ENCODE results near the gene ANKRD29. TPM values are rescaled to one million over a fixed set of nuclear protein-coding genes. Genes with fewer than 3 reads are reported as not detected.

ANKRD29 gene
- polyA plus RNA-seq, 1 donor (not counting 4 experiments of a cell fraction or from before 2014, with no cell fraction given) = 3.7 TPM

GRCh38 chr18:23572012-23572411 is 90.7 kb downstream of the ANKRD29 start:
- no peak overlapping the region for H3K4me2 ChIP-seq (ENCODE audit: control insufficient read depth, extremely low read depth, insufficient read depth, low read depth, low read length)
- peaks cover 13% of the 10 kb centered on the region for H4K20me1 ChIP-seq (ENCODE audit: control insufficient read depth, extremely low read depth, insufficient read depth, low read length)
- FAIRE-seq (no peak), DNase-seq (ENCODE audit: low read depth, low spot score) (no peak)
- peaks cover 10% of the 10 kb centered on the region for H3K4me1 ChIP-seq (ENCODE audit: control insufficient read depth, extremely low read depth, insufficient read depth, low read length)
- H3K79me2 ChIP-seq (ENCODE audit: control insufficient read depth, insufficient read depth, low read length) = peaks cover 33% of the 10 kb centered on the region
- H3K4me3 ChIP-seq (ENCODE audit: control insufficient read depth in 2 of 3, extremely low read depth in 1 of 3, insufficient read depth in 2 of 3, low read depth in 1 of 3, low read length in 3 of 3) = no peak overlapping the region
- TF ChIP-seq CTCF (optimal IDR thresholded peaks at IDR 0.05 in 1 of 3, IDR thresholded peaks at IDR 0.05 in 1 of 3, conservative IDR thresholded peaks at IDR 0.05 in 1 of 3; ENCODE audit: extremely low read depth in 1 of 3, insufficient read depth in 2 of 3, low read length in 3 of 3) (no peak), EZH2 (IDR thresholded peaks at IDR 0.05; ENCODE audit: low read length) (no peak)
- dilution Hi-C loops (cut with MboI; ENCODE audit: extremely low pct_ligation_motif_present, low sequenced_read_pairs) = no loop called here
- H3K36me3 ChIP-seq (ENCODE audit: control insufficient read depth in 2 of 2, extremely low read depth in 1 of 2, insufficient read depth in 2 of 2, low read length in 2 of 2) = peaks cover 29 to 51% of the 10 kb centered on the region in 2 experiments
- no peaks in the 10 kb centered on the region for H3K9me1 ChIP-seq (ENCODE audit: control insufficient read depth, extremely low read depth, insufficient read depth, low read length)
- H3K27ac ChIP-seq (ENCODE audit: control insufficient read depth, insufficient read depth, low read length) = no peak overlapping the region
- no peaks in the 10 kb centered on the region for H3K9me3 ChIP-seq (ENCODE audit: control insufficient read depth, low read depth, low read length)
- no peak overlapping the region for H3K9ac ChIP-seq (ENCODE audit: control insufficient read depth, extremely low read depth, insufficient read depth, low read length)
- H2AFZ ChIP-seq (ENCODE audit: control insufficient read depth, low read length) = no peak overlapping the region
- no peaks in the 10 kb centered on the region for H3K27me3 ChIP-seq (ENCODE audit: control insufficient read depth, extremely low read depth, insufficient read depth, low read length)

GRCh38 chr18:23570912-23571504 is 91.7 kb downstream of the ANKRD29 start:
- no peak overlapping the region for H2AFZ ChIP-seq (ENCODE audit: control insufficient read depth, low read length)
- peaks cover 14% of the 10 kb centered on the region for H3K4me1 ChIP-seq (ENCODE audit: control insufficient read depth, extremely low read depth, insufficient read depth, low read length)
- dilution Hi-C loops (cut with MboI; ENCODE audit: extremely low pct_ligation_motif_present, low sequenced_read_pairs) = no loop called here
- no peak overlapping the region for H3K4me2 ChIP-seq (ENCODE audit: control insufficient read depth, extremely low read depth, insufficient read depth, low read depth, low read length)
- H4K20me1 ChIP-seq (ENCODE audit: control insufficient read depth, extremely low read depth, insufficient read depth, low read length) = peaks cover 13% of the 10 kb centered on the region
- no peak for FAIRE-seq
- H3K79me2 ChIP-seq (ENCODE audit: control insufficient read depth, insufficient read depth, low read length) = peaks cover 30% of the 10 kb centered on the region
- H3K9me3 ChIP-seq (ENCODE audit: control insufficient read depth, low read depth, low read length) = no peaks in the 10 kb centered on the region
- no peaks in the 10 kb centered on the region for H3K9me1 ChIP-seq (ENCODE audit: control insufficient read depth, extremely low read depth, insufficient read depth, low read length)
- no peaks in the 10 kb centered on the region for H3K27me3 ChIP-seq (ENCODE audit: control insufficient read depth, extremely low read depth, insufficient read depth, low read length)
- TF ChIP-seq CTCF (optimal IDR thresholded peaks at IDR 0.05 in 1 of 3, IDR thresholded peaks at IDR 0.05 in 1 of 3, conservative IDR thresholded peaks at IDR 0.05 in 1 of 3; ENCODE audit: extremely low read depth in 1 of 3, insufficient read depth in 2 of 3, low read length in 3 of 3) (no peak), EZH2 (IDR thresholded peaks at IDR 0.05; ENCODE audit: low read length) (no peak)
- H3K9ac ChIP-seq (ENCODE audit: control insufficient read depth, extremely low read depth, insufficient read depth, low read length) = no peak overlapping the region
- H3K36me3 ChIP-seq (ENCODE audit: control insufficient read depth in 2 of 2, extremely low read depth in 1 of 2, insufficient read depth in 2 of 2, low read length in 2 of 2) = peaks cover 29 to 56% of the 10 kb centered on the region in 2 experiments
- no peak overlapping the region for H3K4me3 ChIP-seq (ENCODE audit: control insufficient read depth in 2 of 3, extremely low read depth in 1 of 3, insufficient read depth in 2 of 3, low read depth in 1 of 3, low read length in 3 of 3)
- no peak overlapping the region for H3K27ac ChIP-seq (ENCODE audit: control insufficient read depth, insufficient read depth, low read length)
- no peak for DNase-seq (ENCODE audit: low read depth, low spot score)

All from keratinocyte (primary cell).